ENCODE measurements around the gene PCDHB10.

- TF ChIP-seq CTCF (conservative IDR thresholded peaks at IDR 0.05; ENCODE audit: low read length) (no peak), EZH2phosphoT487 (IDR thresholded peaks at IDR 0.05; ENCODE audit: borderline replicate concordance) (no peak)
Measured at GRCh38 chr5:141241496-141241895, 49.3 kb downstream of the PCDHB10 start.
